ENCODE data around the gene FAM114A2.
A peak's percentile ranks its signal among the peaks of the same experiment; 100 is the strongest.
"Not testable (repeated sequence)": the region's sequence is repeated elsewhere in the genome, so short reads cannot be mapped to it uniquely, and the experiment has no call there.

The FAM114A2 gene

GRCh38 chr5:154046486-154046885 is 7.8 kb upstream of the FAM114A2 start:
- no peak for DNase-seq

DNA sequence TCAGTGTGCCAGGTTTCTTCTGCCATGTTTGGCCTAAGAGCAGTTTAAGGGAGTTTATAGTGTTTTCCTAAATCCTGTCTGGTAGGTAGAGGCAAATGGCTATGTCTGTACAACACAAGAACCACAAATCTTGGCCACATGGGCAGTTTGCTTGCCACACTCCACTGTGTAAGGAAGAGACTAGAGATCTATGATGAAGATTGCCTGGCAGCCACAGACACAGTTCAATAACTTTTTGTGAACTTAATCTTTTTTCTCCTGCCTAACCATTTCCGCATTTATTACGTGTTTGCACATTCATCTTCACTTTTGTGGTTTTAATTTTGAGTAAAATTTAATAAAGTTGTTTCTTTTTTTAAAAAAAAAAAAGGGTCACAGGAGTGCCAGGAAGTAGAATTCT is 5.9 kb upstream of the FAM114A2 start:
- no peak for DNase-seq

GRCh38 chr5:154044099-154044498 is 5.4 kb upstream of the FAM114A2 start:
- no peak for DNase-seq

DNA sequence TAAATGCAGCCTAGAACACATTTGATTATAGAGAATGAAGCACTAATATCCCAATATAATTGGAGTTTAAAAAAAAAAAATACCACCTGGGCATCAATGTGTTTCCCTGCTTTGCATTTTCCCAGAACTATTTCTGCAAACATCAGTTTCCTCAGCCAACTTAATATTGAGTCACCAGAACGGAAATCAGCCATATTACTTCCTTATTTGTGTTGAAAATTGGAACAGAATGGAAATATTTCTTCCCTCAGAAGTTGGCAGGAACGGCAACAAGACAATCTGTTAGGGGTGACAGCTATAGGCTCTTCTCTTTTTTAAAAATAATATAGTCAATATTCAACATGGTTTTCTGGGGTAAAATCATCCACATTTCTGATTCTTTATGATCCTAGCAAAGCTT is 4.1 kb upstream of the FAM114A2 start:
- DNase-seq: no peak

GRCh38 chr5:154039458-154039829 is 734 bp upstream of the FAM114A2 start:
- no peak for DNase-seq

DNA sequence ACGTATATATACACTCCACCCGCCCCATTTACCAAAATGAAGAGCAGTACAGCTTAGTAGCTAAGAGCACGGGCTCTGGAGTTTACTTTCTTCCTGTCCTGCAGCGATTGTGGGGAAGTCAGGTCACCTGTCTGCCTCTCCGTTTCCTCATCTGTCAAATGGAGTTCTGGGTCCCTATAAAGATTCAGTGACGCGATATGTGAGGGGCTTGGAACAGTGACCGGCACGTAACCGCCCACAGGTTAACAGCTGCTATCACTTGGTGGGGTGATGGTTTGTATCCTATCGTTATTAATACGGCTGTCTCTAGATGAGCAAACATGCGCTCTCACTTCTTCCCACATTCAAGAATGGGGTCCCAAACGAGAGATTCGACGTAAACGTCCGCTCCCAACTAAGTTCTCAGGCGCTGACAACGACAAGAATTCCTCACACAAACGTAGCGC is 426 bp downstream of the FAM114A2 start:
- peak; percentile 78 to 81 for DNase-seq

DNA sequence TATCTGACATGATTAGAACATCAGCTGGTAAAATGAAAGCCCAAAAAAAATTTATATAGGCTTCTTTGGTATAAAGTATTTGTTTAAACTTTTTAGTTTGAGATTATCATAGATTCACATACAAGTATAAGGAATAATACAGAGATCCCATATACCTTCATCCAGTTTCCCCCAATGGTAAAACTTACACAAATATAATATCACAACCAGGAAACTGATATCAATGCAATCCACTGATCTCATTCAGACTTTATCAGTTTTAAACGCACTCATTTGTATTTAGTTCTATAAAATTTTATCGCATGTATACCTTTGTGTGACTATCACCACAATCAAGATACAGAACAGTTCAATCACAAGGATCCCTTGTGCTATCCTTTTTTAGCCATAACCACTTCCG is 3.8 kb downstream of the FAM114A2 start:
- DNase-seq: no peak

DNA sequence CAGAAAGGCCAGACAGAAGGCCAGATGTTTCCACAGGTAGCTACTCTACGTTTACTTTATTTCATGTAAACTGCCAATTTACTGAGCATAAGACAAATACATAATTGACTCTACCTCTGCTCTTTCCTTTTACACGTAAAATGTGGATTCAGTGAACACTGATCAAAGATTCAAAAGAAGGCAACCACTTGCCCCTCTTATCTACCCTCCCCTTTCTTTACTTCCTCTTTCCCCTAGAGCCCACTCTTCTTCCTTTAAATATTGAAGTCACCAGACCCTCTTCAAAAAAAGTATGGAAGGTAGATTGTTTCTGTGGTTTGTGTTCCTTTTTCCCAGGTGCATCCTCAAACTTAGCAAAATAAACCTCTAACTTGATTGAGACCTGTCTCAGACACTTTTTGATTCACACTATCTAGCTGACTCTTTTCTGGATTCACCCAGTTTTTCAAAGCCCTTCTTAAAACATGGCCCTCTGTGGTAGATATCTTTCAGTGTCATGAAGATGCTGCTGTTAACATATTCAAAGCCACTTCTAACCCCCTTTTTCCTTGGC is 6.7 kb downstream of the FAM114A2 start:
- DNase-seq: no peak

DNA sequence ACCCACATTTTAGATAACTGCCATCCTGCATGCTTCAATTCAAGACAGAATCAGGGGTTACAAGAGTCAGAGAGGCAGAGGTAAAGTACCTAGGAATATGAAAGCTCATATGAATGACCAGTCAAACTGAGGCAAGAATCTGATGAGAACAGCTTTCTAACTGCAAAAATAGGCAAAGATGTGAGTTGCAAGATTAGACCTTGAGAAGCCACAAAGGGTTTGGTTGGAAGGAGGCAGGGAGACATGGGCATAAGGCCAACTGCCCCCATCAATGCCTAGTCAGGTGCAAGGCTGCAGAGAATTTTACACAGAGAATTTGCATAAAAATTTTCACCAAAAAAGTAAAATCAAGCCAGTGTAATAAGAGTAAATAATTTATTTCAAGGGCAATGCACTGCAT is 12.8 kb downstream of the FAM114A2 start:
- no peak for DNase-seq

DNA sequence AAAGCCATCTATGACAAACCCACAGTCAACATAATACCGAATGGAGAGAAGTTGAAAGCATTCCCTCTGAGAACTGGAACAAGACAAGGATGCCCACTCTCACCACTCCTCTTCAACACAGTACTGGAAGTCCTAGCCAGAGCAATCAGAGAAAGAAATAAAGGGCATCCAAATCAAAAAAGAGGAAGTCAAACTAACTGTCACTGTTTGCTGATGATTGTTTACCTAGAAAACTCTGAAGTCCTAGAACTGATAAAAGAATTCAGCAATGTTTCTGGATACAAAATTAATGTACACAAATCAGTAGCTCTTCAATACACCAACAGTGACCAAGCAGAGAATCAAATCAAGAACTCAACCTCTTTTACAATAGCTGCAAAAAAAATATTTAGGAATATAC is 19.8 kb downstream of the FAM114A2 start:
- not testable (repeated sequence) for DNase-seq

DNA sequence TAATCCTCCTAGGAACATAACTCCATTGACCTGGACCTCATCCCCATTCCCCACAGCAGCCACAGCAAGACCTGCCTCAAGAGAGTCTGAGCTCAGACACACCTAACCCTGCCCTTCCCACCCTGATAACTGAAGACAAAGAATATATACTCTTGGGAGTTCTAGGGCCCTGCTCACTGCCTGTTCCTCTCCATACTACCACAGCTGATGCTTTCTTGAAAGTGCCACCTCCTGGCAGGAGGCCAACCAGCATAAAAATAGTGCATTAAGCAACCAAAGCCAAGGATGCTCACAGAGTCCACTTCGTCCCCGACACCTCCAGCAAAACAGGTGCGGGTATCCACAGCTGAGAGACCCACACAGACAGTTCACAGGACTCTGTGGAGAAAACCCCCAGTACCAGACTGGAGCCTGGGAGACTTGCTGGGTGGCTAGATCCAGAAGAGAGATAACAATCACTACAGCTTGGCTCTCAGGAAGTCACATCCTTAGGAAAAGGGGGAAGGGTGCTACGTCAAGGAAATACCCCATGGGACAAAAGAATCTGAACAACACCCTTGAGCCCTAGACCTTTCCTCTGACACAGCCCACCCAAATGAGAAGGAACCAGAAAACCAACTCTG is 23.5 kb downstream of the FAM114A2 start:
- no peak for DNase-seq

- DNase-seq: no peak
Measured at GRCh38 chr5:154010660-154011059, 28.1 kb downstream of the FAM114A2 start.

DNA sequence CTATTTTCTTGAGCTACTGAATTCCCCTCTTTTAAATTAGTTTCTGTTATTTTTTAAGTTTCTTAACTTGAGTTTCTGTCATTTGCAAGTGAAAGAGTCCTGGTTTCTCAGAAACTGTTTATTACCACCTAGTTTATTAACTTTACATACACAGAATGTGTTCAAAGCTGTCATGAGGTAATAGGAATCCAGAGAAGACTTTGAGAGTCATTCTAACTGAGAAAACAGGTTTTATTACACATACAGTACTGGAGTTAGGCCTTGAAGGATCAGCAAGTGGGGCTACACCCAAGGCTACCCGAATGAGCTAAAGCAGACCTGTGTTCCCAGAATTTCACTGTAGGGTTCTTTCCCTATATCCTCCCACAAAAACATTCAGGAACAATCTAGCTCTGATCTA is 33.1 kb downstream of the FAM114A2 start:
- DNase-seq: no peak

- DNase-seq: no peak
Measured at GRCh38 chr5:154002511-154003020, 36.1 kb downstream of the FAM114A2 start.

DNA sequence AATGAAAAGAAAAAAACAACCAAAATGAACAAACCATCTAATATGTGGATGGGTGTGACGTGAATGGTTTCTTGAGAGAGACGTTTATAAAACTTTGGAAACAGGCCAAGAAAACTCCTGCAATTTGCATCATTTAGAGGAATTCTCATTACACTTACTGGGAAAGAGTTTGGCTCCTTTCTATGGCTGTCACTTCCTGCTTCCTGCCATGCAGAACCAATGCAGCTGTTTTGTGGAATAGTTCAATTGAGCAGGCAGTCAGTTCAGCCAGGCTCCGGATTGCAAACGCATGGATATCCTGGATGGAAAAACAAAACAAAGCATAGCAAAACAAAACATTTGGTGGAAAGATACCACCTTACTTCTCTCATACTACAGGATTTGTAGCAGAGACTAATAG is 36.6 kb downstream of the FAM114A2 start:
- no peak for DNase-seq

DNA sequence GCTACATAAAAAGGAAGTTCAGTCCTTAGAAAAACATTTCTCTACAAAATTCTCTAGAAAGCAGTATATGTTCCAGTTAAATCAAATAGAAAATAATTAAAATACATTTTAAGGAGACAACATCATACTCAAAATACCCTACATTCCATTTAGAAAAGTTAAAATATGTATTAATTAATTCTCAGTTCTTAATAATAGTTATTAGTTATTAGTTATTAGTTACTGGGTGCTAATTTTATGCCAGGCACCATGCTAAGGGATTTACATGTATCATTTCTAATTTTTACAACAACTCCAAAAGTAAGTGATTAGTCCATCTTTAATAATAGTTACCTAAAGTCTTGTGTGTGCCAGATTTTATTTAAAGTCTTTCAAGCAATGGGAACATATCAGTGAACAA is 38.0 kb downstream of the FAM114A2 start:
- no peak for DNase-seq

DNA sequence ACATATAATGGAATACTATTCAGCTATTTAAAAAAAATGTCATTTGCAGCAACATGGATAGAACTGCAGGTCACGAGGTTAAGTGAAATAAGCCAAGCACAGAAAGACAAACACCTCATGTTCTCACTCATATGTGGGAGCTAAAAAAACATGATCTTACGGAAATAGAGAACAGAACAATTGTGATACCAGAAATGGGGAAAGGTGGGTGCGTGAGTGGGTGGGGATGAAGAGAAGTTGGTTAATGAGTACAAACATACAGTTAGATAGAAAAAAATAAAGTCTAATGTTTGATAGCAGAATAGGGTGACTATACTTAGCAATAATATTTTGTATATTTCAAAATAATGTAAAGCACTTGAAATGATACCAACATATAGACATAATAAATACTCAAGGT is 38.7 kb downstream of the FAM114A2 start:
- DNase-seq: no peak

DNA sequence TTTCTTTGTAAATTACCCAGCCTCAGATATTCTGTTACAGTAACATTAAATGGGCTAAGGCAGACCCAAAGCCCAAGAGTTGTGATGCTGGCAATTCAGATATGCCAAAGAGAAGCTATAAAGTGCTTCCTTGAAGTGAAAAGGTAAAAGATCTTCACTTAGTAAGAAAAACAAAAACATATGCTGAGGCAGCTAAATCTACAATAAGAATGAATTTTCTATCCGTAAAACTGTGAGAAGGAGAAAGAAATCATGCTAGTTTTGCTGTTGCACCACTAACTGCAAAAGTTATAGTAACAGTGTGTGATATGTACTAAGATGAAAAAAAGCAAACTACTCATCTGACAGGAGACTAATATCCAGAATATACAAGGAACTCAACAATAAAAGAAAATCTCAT is 39.9 kb downstream of the FAM114A2 start:
- DNase-seq: no peak

GRCh38 chr5:153998010-153998409 is 40.7 kb downstream of the FAM114A2 start:
- DNase-seq: no peak

DNA sequence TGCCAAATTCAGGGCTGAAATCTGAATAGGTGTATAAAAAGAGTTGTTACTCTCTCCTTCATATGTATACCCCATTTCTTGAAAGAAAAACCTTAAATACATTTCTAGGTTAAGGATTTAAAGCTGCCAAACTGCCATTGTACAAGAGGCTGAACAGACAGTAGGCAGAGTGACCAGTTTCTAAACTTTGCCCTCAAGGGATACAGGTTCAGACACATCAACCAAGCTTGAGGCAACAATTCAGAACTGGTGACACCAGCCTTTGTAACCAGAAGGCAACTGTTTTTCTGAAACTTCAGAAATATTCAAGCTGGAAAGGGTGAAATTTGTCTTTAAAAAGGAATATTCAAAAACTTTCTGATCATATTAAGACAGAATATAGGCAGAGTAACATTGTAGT is 47.5 kb downstream of the FAM114A2 start:
- no peak for DNase-seq

- no peak for DNase-seq
Measured at GRCh38 chr5:153988510-153988909, 50.2 kb downstream of the FAM114A2 start.

- no peak for DNase-seq
Measured at GRCh38 chr5:153987301-153987700, 51.4 kb downstream of the FAM114A2 start.

DNA sequence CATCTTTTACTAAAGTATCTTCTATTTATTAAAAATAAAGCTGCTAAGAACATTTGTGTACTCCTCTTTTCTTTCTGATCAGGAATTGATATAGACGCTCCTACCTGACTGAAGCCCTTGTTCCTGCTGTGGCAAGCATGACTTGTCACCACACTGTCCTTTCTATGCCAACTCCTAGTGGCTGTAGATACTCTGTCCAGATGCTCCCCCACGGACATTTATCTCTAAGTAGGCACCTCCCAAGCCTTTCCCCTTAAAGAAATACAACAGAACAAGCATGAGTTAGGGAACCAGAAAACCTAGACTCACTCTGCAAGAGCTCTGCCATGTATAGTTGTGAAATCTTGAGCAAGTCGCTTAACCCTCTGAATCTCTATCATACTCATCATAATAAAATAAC is 53.2 kb downstream of the FAM114A2 start:
- no peak for DNase-seq

DNA sequence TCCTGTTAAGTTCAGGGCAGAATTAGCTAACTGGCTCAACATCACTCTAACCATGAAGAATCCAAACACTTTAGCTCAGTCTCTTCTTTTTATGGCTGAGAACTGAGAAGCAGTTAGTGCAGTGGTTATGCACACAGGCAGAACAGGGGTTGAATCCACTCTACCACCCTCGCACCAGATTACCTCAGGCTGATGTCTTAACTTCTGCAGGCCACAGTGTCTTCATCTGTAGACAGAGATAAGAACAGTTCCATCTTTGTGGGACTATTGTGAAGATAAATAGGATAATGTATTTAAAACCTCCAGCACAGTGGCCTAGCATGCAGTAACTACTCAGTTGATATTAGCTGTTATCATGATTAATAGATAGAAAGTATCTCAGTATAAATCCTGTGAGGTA is 54.8 kb downstream of the FAM114A2 start:
- no peak for DNase-seq

Measured in NCI-H526 (cell line).